K562 (cell line): ENCODE results near the gene ERFL. TPM values are rescaled to one million over a fixed set of nuclear protein-coding genes. Genes with fewer than 3 reads are reported as not detected.

ENCODE experiments used
- ADNP ChIP-seq: fragments of 200-800 bp; sonication (Bioruptor generic); IDR thresholded peaks from 2 replicates; pipeline ENCODE4 v1.6.1; 2016; ENCODE audit warnings: missing genetic modification characterization, missing compliant biosample characterization
- ARID4B ChIP-seq: sonication (generic); formaldehyde crosslinking; IDR thresholded peaks from 2 replicates; pipeline ENCODE4 v1.8.0; 2022; ENCODE audit warnings: mild to moderate bottlenecking, missing genetic modification reagents
- CBX3 ChIP-seq, 2 experiments: IDR thresholded peaks; 1 replicate in 1 of 2; 2 replicates in 1 of 2; pipeline ENCODE4 v1.6.1; 2012; ENCODE audit warnings: inconsistent platforms in 2 of 2, low read length in 2 of 2, borderline replicate concordance in 1 of 2, control low read depth in 1 of 2
- CREB1 ChIP-seq, 2 experiments: sonication (generic) in 1 of 2; formaldehyde crosslinking in 1 of 2; IDR thresholded peaks; 2 replicates each; pipeline versions ENCODE4 v1.6.1 to v1.8.0; 2012 to 2022; ENCODE audit warnings: inconsistent platforms in 1 of 2, mild to moderate bottlenecking in 1 of 2, missing genetic modification reagents in 1 of 2, moderate library complexity in 1 of 2
- HMGXB4 ChIP-seq: sonication (generic); formaldehyde crosslinking; IDR thresholded peaks from 2 replicates; pipeline ENCODE4 v1.8.1; 2023; ENCODE audit warnings: mild to moderate bottlenecking, missing genetic modification reagents
- RBM25 ChIP-seq: fragments of 200-400 bp; formaldehyde crosslinking; IDR thresholded peaks from 2 replicates; pipeline ENCODE4 v1.6.1; 2018; ENCODE audit warnings: low read length, low read depth, moderate library complexity; ENCODE audit not compliant: severe bottlenecking
- SMARCA5 ChIP-seq: fragments of 450-650 bp; IDR thresholded peaks from 2 replicates; pipeline ENCODE4 v1.6.1; 2016
- ZNF232 ChIP-seq: sonication (generic); formaldehyde crosslinking; IDR thresholded peaks from 2 replicates; pipeline ENCODE4 v1.8.0; 2022; ENCODE audit warnings: mild to moderate bottlenecking, missing genetic modification reagents
- ZNF311 ChIP-seq: fragments of 250-450 bp; sonication (Bioruptor Pico); IDR thresholded peaks from 2 replicates; pipeline ENCODE4 v1.4.0; 2020; ENCODE audit warnings: mild to moderate bottlenecking, moderate library complexity
- ZNF431 ChIP-seq: sonication (generic); formaldehyde crosslinking; IDR thresholded peaks from 2 replicates; pipeline ENCODE4 v1.8.0; 2022; ENCODE audit warnings: mild to moderate bottlenecking, missing genetic modification reagents
- polyA plus RNA-seq, 8 experiments: library from polyadenylated mRNA; depleted of rRNA in 4 of 8; stranded (reverse) in 5 of 8; unstranded in 3 of 8; fragments of >200 nt; fragmentation: Nextera tagmentation in 2 of 8; fragmentation: Illumina TruSeq in 1 of 8; extraction: Ambion mirVana in 2 of 8; extraction: Trizol in 1 of 8; gene quantifications; 2 replicates each; pipeline versions ENCODE4 v1.2.1 to v1.2.3, GENCODE V29; 2011 to 2014; ENCODE audit warnings: inconsistent platforms in 1 of 8, missing spikeins in 1 of 8
- total RNA-seq, 7 experiments: library from RNA; depleted of rRNA in 6 of 7; stranded (reverse); fragments of >200 nt in 6 of 7; fragmentation: Illumina TruSeq in 2 of 7; extraction: Trizol in 2 of 7; gene quantifications; 2 replicates each; pipeline versions ENCODE4 v1.2.1 to v1.2.3, GENCODE V29; 2011 to 2021; ENCODE audit warnings: low replicate concordance in 1 of 7
- TF ChIP-seq, protein P1 (sequence below): sonication (generic); formaldehyde crosslinking; IDR thresholded peaks from 2 replicates; pipeline ENCODE4 v1.8.0; 2022; ENCODE audit warnings: mild to moderate bottlenecking, missing genetic modification reagents, borderline replicate concordance
- TF ChIP-seq, protein P2 (sequence below): sonication (generic); formaldehyde crosslinking; IDR thresholded peaks from 2 replicates; pipeline ENCODE4 v1.9.0; 2022; ENCODE audit warnings: mild to moderate bottlenecking, missing genetic modification reagents
- TF ChIP-seq, protein P3 (sequence below): fragments of 450-650 bp; IDR thresholded peaks from 2 replicates; pipeline ENCODE4 v1.6.1; 2014; ENCODE audit warnings: low read depth, mild to moderate bottlenecking, moderate library complexity, borderline replicate concordance

The ERFL gene
- total and polyA plus RNA-seq, 9 of the 15 experiments (the other 6 are each of a cell fraction or from before 2014, with no cell fraction given) = 0.07 to 0.75 (median 0.32) TPM; not detected in 4

DNA sequence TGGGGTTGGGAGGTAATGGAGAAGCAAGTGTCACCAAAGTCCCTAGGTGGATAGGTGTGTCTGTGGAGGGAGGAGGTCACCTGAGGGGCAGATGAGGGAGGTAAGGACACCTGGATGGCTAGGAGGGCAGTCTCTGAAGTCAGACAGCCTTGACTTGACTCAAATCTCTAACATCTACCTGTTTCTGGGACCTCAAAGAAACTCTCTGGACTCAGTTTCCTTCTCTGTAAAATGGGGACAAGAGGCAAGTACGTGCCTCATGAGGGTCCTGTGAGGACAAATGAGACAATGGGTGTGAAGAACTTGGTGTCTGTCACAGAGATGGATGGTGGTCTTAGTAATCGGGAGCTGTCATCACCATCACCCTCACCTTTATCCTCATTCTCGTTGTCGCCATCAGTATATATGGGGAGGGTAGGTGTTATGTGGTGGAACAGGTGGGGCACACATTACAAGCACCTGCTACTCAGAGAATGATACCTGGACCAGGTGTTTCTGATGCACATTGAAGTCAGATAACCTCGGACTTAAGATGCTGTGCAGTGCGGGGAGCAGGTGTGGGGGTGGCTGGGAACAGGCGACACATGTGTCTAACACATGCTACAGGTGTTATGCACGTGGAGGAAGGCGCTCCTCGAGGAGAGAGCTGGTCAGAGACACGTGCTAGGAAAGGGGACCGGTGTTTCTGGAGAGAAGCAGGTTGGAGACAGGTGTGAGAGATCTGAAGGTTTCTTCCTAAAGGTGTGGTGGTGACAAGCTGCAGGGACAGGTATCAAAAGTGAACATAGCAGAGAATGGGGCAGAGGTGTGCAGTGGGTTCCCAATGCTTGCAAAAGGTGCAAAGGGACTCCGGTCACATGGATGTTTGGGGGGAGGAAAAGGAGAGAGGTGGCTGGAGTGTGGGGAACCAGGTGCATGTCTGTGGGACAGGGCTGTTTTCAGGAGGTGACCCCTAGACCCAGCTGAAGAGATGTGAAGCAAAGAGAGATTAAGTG is 3.8 kb downstream of the ERFL start (continued):
- TF ChIP-seq, protein P1, sequence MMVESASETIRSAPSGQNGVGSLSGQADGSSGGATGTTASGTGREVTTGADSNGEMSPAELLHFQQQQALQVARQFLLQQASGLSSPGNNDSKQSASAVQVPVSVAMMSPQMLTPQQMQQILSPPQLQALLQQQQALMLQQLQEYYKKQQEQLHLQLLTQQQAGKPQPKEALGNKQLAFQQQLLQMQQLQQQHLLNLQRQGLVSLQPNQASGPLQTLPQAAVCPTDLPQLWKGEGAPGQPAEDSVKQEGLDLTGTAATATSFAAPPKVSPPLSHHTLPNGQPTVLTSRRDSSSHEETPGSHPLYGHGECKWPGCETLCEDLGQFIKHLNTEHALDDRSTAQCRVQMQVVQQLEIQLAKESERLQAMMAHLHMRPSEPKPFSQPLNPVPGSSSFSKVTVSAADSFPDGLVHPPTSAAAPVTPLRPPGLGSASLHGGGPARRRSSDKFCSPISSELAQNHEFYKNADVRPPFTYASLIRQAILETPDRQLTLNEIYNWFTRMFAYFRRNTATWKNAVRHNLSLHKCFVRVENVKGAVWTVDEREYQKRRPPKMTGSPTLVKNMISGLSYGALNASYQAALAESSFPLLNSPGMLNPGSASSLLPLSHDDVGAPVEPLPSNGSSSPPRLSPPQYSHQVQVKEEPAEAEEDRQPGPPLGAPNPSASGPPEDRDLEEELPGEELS (CRISPR knock-in tag) = peak; percentile 96; the same call in 1 of the 2 replicates
- TF ChIP-seq CBX3 (IDR thresholded peaks at IDR 0.05; ENCODE audit: borderline replicate concordance in 1 of 2, low read length in 2 of 2) (peak in 1 of 2 experiments; percentile 35; a peak in 1 of 3 replicates), SMARCA5 (peak; percentile 78), ARID4B (CRISPR knock-in tag) (0 out of 2 replicates have a peak, but pooled peaks have one; percentile 42), ADNP (tag) (0 out of 2 replicates have a peak, but pooled peaks have one; percentile 17), ZNF232 (CRISPR knock-in tag) (peak; percentile 76; the same call in 1 of the 2 replicates), ZNF431 (CRISPR knock-in tag) (peak; percentile 64; the same call in 1 of the 2 replicates), CREB1 (IDR thresholded peaks at IDR 0.05) (no peak), CREB1 (CRISPR knock-in tag; IDR thresholded peaks at IDR 0.05) (0 out of 2 replicates have a peak, but pooled peaks have one; percentile 40), RBM25 (peak; percentile 95), HMGXB4 (CRISPR knock-in tag) (no peak), ZNF311 (no peak)
- TF ChIP-seq, protein P2, sequence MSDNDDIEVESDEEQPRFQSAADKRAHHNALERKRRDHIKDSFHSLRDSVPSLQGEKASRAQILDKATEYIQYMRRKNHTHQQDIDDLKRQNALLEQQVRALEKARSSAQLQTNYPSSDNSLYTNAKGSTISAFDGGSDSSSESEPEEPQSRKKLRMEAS (CRISPR knock-in tag) = peak; percentile 96
- TF ChIP-seq, protein P3, sequence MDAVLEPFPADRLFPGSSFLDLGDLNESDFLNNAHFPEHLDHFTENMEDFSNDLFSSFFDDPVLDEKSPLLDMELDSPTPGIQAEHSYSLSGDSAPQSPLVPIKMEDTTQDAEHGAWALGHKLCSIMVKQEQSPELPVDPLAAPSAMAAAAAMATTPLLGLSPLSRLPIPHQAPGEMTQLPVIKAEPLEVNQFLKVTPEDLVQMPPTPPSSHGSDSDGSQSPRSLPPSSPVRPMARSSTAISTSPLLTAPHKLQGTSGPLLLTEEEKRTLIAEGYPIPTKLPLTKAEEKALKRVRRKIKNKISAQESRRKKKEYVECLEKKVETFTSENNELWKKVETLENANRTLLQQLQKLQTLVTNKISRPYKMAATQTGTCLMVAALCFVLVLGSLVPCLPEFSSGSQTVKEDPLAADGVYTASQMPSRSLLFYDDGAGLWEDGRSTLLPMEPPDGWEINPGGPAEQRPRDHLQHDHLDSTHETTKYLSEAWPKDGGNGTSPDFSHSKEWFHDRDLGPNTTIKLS = peak; percentile 30; the same call in 1 of the 2 replicates
